K562 (cell line): ENCODE data around the gene MRPL27. TPM values are rescaled to one million over a fixed set of nuclear protein-coding genes. Genes with fewer than 3 reads are reported as not detected.

Experiments
- ARID3A ChIP-seq: IDR thresholded peaks from 2 replicates; pipeline ENCODE4 v1.6.1; 2012; ENCODE audit warnings: low read depth, low read length, improper control_type of control experiment, borderline replicate concordance
- CUX1 ChIP-seq: fragments of 200-800 bp; sonication (Bioruptor generic); IDR thresholded peaks from 2 replicates; pipeline ENCODE4 v1.6.1; 2016; ENCODE audit warnings: missing genetic modification characterization, missing compliant biosample characterization
- ESRRB ChIP-seq: fragments of 250-450 bp; sonication (Bioruptor Pico); IDR thresholded peaks from 2 replicates; pipeline ENCODE4 v1.5.0; 2020; ENCODE audit warnings: mild to moderate bottlenecking, moderate library complexity, borderline replicate concordance
- HIVEP1 ChIP-seq: fragments of 250-450 bp; sonication (Bioruptor Pico); IDR thresholded peaks from 2 replicates; pipeline ENCODE4 v1.4.0; 2020; ENCODE audit warnings: mild to moderate bottlenecking
- HMG20A ChIP-seq: fragments of 450-650 bp; formaldehyde crosslinking; conservative IDR thresholded peaks from 2 replicates; pipeline ENCODE4 v1.4.0; 2020; ENCODE audit warnings: mild to moderate bottlenecking, mixed read lengths
- HMGXB4 ChIP-seq: sonication (generic); formaldehyde crosslinking; IDR thresholded peaks from 2 replicates; pipeline ENCODE4 v1.8.1; 2023; ENCODE audit warnings: mild to moderate bottlenecking, missing genetic modification reagents
- KLF16 ChIP-seq: IDR thresholded peaks from 2 replicates; pipeline ENCODE4 v1.6.1; 2016; ENCODE audit warnings: antibody characterized with exemption
- MCM2 ChIP-seq: fragments of 450-650 bp; IDR thresholded peaks from 2 replicates; pipeline ENCODE4 v1.6.1; 2017; ENCODE audit warnings: low read depth, mild to moderate bottlenecking
- NR1H2 ChIP-seq: sonication (generic); formaldehyde crosslinking; IDR thresholded peaks from 2 replicates; pipeline ENCODE4 v1.4.0; 2020; ENCODE audit warnings: mild to moderate bottlenecking, missing genetic modification reagents
- RBM17 ChIP-seq: fragments of 200-400 bp; formaldehyde crosslinking; IDR thresholded peaks from 2 replicates; pipeline ENCODE4 v1.6.1; 2017; ENCODE audit warnings: low read depth, mild to moderate bottlenecking, low read length, borderline replicate concordance
- SRF ChIP-seq, 2 experiments: fragments of 250-450, 450-650 bp in 1 of 2; sonication (Bioruptor Pico) in 1 of 2; sonication (generic) in 1 of 2; formaldehyde crosslinking; IDR thresholded peaks; 2 replicates each; pipeline versions ENCODE4 v1.5.0 to v1.5.1; 2020 to 2022; ENCODE audit warnings: mild to moderate bottlenecking in 1 of 2, missing genetic modification reagents in 1 of 2
- TCFL5 ChIP-seq: fragments of 250-450 bp; sonication (Bioruptor Pico); conservative IDR thresholded peaks from 2 replicates; pipeline ENCODE4 v1.6.1; 2021; ENCODE audit warnings: mild to moderate bottlenecking, moderate library complexity, matching md5 sums
- TEAD2 ChIP-seq: fragments of 450-650 bp; IDR thresholded peaks from 2 replicates; pipeline ENCODE4 v1.6.1; 2016; ENCODE audit warnings: missing genetic modification characterization, control low read depth, missing compliant biosample characterization
- TRIM25 ChIP-seq: fragments of 450-650 bp; IDR thresholded peaks from 2 replicates; pipeline ENCODE4 v1.7.0; 2016; ENCODE audit warnings: borderline replicate concordance
- ZBTB7A ChIP-seq: IDR thresholded peaks from 2 replicates; pipeline ENCODE4 v1.6.1; 2011; ENCODE audit warnings: low read depth, mild to moderate bottlenecking, low read length, moderate library complexity, borderline replicate concordance; ENCODE audit not compliant: control insufficient read depth
- ZFX ChIP-seq: sonication (generic); formaldehyde crosslinking; IDR thresholded peaks from 2 replicates; pipeline ENCODE4 v1.8.0; 2022; ENCODE audit warnings: mild to moderate bottlenecking, missing genetic modification reagents, moderate library complexity
- polyA plus RNA-seq, 8 experiments: library from polyadenylated mRNA; depleted of rRNA in 4 of 8; stranded (reverse) in 5 of 8; unstranded in 3 of 8; fragments of >200 nt; fragmentation: Nextera tagmentation in 2 of 8; fragmentation: Illumina TruSeq in 1 of 8; extraction: Ambion mirVana in 2 of 8; extraction: Trizol in 1 of 8; gene quantifications; 2 replicates each; pipeline versions ENCODE4 v1.2.1 to v1.2.3, GENCODE V29; 2011 to 2014; ENCODE audit warnings: inconsistent platforms in 1 of 8, missing spikeins in 1 of 8
- total RNA-seq, 7 experiments: library from RNA; depleted of rRNA in 6 of 7; stranded (reverse); fragments of >200 nt in 6 of 7; fragmentation: Illumina TruSeq in 2 of 7; extraction: Trizol in 2 of 7; gene quantifications; 2 replicates each; pipeline versions ENCODE4 v1.2.1 to v1.2.3, GENCODE V29; 2011 to 2021; ENCODE audit warnings: low replicate concordance in 1 of 7

The MRPL27 gene
- total and polyA plus RNA-seq, 9 of the 15 experiments (the other 6 are each of a cell fraction or from before 2014, with no cell fraction given): 96.3 to 401 (median 142) TPM

GRCh38 chr17:50361561-50362480 lies 11.2 kb downstream of the MRPL27 start (continued):
- TF ChIP-seq ARID3A: 0 out of 2 replicates have a peak, but pooled peaks have one; percentile 21
- TF ChIP-seq HIVEP1: no peak
- no peak for TF ChIP-seq HMGXB4
- TF ChIP-seq MCM2: no peak
- no peak for TF ChIP-seq SRF (CRISPR knock-in tag; IDR thresholded peaks at IDR 0.05)
- no peak for TF ChIP-seq TRIM25
- TF ChIP-seq NR1H2 (CRISPR knock-in tag): no peak
- peak; percentile 85 for TF ChIP-seq KLF16
- no peak for TF ChIP-seq ESRRB (CRISPR knock-in tag)
- no peak for TF ChIP-seq TEAD2 (tag)
- TF ChIP-seq ZFX: no peak
- TF ChIP-seq RBM17: no peak
- no peak for TF ChIP-seq ZBTB7A
- no peak for TF ChIP-seq TCFL5
- TF ChIP-seq HMG20A (CRISPR knock-in tag): no peak
- TF ChIP-seq CUX1: no peak
